ENCODE measurements around the gene LRRC45. TPM values are rescaled to one million over a fixed set of nuclear protein-coding genes. Genes with fewer than 3 reads are reported as not detected.

LRRC45 gene
- polyA plus RNA-seq, 1 donor (not counting 4 experiments of a cell fraction or from before 2014, with no cell fraction given), result 2.5 TPM

GRCh38 chr17:82004517-82005455 lies 18.3 kb upstream of the LRRC45 start:
- no peak overlapping the region for H3K4me3 ChIP-seq (ENCODE audit: control insufficient read depth in 2 of 3, extremely low read depth in 1 of 3, insufficient read depth in 2 of 3, low read depth in 1 of 3, low read length in 3 of 3)
- FAIRE-seq (no peak), DNase-seq (ENCODE audit: low read depth, low spot score) (no peak)
- no peaks in the 10 kb centered on the region for H3K79me2 ChIP-seq (ENCODE audit: control insufficient read depth, insufficient read depth, low read length)
- no peak overlapping the region for H3K4me2 ChIP-seq (ENCODE audit: control insufficient read depth, extremely low read depth, insufficient read depth, low read depth, low read length)
- H3K4me1 ChIP-seq (ENCODE audit: control insufficient read depth, extremely low read depth, insufficient read depth, low read length), result peaks cover 32% of the 10 kb centered on the region
- TF ChIP-seq CTCF (optimal IDR thresholded peaks at IDR 0.05 in 1 of 3, IDR thresholded peaks at IDR 0.05 in 1 of 3, conservative IDR thresholded peaks at IDR 0.05 in 1 of 3; ENCODE audit: extremely low read depth in 1 of 3, insufficient read depth in 2 of 3, low read length in 3 of 3), result no peak
- TF ChIP-seq EZH2 (IDR thresholded peaks at IDR 0.05; ENCODE audit: low read length), result no peak
- H3K36me3 ChIP-seq (ENCODE audit: control insufficient read depth in 2 of 2, extremely low read depth in 1 of 2, insufficient read depth in 2 of 2, low read length in 2 of 2), result no peaks in the 10 kb centered on the region
- H3K9me1 ChIP-seq (ENCODE audit: control insufficient read depth, extremely low read depth, insufficient read depth, low read length), result peaks cover 2% of the 10 kb centered on the region
- H3K27me3 ChIP-seq (ENCODE audit: control insufficient read depth, extremely low read depth, insufficient read depth, low read length), result no peaks in the 10 kb centered on the region
- H3K27ac ChIP-seq (ENCODE audit: control insufficient read depth, insufficient read depth, low read length), result no peak overlapping the region
- H3K9ac ChIP-seq (ENCODE audit: control insufficient read depth, extremely low read depth, insufficient read depth, low read length), result no peak overlapping the region
- H2AFZ ChIP-seq (ENCODE audit: control insufficient read depth, low read length), result no peak overlapping the region
- no peaks in the 10 kb centered on the region for H3K9me3 ChIP-seq (ENCODE audit: control insufficient read depth, low read depth, low read length)
- no peaks in the 10 kb centered on the region for H4K20me1 ChIP-seq (ENCODE audit: control insufficient read depth, extremely low read depth, insufficient read depth, low read length)
- dilution Hi-C loops (cut with MboI; ENCODE audit: extremely low pct_ligation_motif_present, low sequenced_read_pairs), result no loop called here

GRCh38 chr17:82005701-82006348 lies 17.3 kb upstream of the LRRC45 start:
- H3K9me3 ChIP-seq (ENCODE audit: control insufficient read depth, low read depth, low read length), result no peaks in the 10 kb centered on the region
- peak overlapping the region; percentile 49 for H3K4me2 ChIP-seq (ENCODE audit: control insufficient read depth, extremely low read depth, insufficient read depth, low read depth, low read length)
- peaks cover 2% of the 10 kb centered on the region for H3K9me1 ChIP-seq (ENCODE audit: control insufficient read depth, extremely low read depth, insufficient read depth, low read length)
- TF ChIP-seq EZH2 (IDR thresholded peaks at IDR 0.05; ENCODE audit: low read length) (no peak), CTCF (optimal IDR thresholded peaks at IDR 0.05 in 1 of 3, IDR thresholded peaks at IDR 0.05 in 1 of 3, conservative IDR thresholded peaks at IDR 0.05 in 1 of 3; ENCODE audit: extremely low read depth in 1 of 3, insufficient read depth in 2 of 3, low read length in 3 of 3) (no peak)
- dilution Hi-C loops (cut with MboI; ENCODE audit: extremely low pct_ligation_motif_present, low sequenced_read_pairs), result no loop called here
- H3K27ac ChIP-seq (ENCODE audit: control insufficient read depth, insufficient read depth, low read length), result no peak overlapping the region
- no peak overlapping the region for H3K9ac ChIP-seq (ENCODE audit: control insufficient read depth, extremely low read depth, insufficient read depth, low read length)
- H3K4me1 ChIP-seq (ENCODE audit: control insufficient read depth, extremely low read depth, insufficient read depth, low read length), result peaks cover 32% of the 10 kb centered on the region
- no peaks in the 10 kb centered on the region for H3K27me3 ChIP-seq (ENCODE audit: control insufficient read depth, extremely low read depth, insufficient read depth, low read length)
- H4K20me1 ChIP-seq (ENCODE audit: control insufficient read depth, extremely low read depth, insufficient read depth, low read length), result no peaks in the 10 kb centered on the region
- no peaks in the 10 kb centered on the region for H3K79me2 ChIP-seq (ENCODE audit: control insufficient read depth, insufficient read depth, low read length)
- no peak overlapping the region for H2AFZ ChIP-seq (ENCODE audit: control insufficient read depth, low read length)
- no peak for FAIRE-seq
- H3K36me3 ChIP-seq (ENCODE audit: control insufficient read depth in 2 of 2, extremely low read depth in 1 of 2, insufficient read depth in 2 of 2, low read length in 2 of 2), result no peaks in the 10 kb centered on the region
- DNase-seq (ENCODE audit: low read depth, low spot score), result no peak
- no peak overlapping the region for H3K4me3 ChIP-seq (ENCODE audit: control insufficient read depth in 2 of 3, extremely low read depth in 1 of 3, insufficient read depth in 2 of 3, low read depth in 1 of 3, low read length in 3 of 3)
